Coronary artery (tissue), 2 donors: ENCODE results near the gene RHBDL2.
"Not testable (repeated sequence)": the region's sequence is repeated elsewhere in the genome, so short reads cannot be mapped to it uniquely, and the experiment has no call there.

Experiments used
- DNase-seq: peaks from one replicate; pipeline ENCODE4 v3.0.0-alpha.2; 2017; ENCODE audit warnings: low spot score
- H3K27ac ChIP-seq, 2 donors: fragments of 200-600 bp; sonication (generic); one replicate each; pipeline ENCODE4 v1.5.1; 2016 to 2019
- H3K4me3 ChIP-seq: fragments of 200-600 bp; sonication (generic); 2 replicates; pipeline ENCODE4 v1.5.1; 2016; ENCODE audit warnings: mild to moderate bottlenecking, moderate library complexity
- TF ChIP-seq, protein P1 (sequence below): fragments of 200-600 bp; sonication (generic); IDR thresholded peaks from one replicate; pipeline ENCODE4 v1.5.1; 2019; ENCODE audit warnings: antibody characterized with exemption

The RHBDL2 gene

DNA sequence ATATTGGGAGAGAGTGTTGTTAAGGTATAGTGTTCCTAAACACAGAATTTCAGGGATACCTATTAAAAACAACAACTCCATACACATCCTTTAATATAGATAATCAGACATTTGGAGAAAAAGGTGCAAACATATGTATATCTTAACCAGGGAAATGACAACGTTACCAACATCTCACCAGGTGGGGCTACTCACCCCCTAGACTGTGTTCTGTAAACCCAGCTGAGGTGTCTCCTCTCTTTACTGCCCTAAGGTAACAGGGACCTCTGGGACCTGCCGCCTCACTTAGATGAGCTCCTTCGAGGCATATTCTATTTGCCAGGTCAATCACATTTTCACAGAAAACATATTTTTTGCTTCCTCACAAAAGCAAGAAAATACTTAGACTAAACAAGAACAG is 95.4 kb downstream of the RHBDL2 start:
- DNase-seq = no peak
- H3K27ac ChIP-seq = no peak overlapping the region
- TF ChIP-seq, protein P1, sequence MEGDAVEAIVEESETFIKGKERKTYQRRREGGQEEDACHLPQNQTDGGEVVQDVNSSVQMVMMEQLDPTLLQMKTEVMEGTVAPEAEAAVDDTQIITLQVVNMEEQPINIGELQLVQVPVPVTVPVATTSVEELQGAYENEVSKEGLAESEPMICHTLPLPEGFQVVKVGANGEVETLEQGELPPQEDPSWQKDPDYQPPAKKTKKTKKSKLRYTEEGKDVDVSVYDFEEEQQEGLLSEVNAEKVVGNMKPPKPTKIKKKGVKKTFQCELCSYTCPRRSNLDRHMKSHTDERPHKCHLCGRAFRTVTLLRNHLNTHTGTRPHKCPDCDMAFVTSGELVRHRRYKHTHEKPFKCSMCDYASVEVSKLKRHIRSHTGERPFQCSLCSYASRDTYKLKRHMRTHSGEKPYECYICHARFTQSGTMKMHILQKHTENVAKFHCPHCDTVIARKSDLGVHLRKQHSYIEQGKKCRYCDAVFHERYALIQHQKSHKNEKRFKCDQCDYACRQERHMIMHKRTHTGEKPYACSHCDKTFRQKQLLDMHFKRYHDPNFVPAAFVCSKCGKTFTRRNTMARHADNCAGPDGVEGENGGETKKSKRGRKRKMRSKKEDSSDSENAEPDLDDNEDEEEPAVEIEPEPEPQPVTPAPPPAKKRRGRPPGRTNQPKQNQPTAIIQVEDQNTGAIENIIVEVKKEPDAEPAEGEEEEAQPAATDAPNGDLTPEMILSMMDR = no peak
- no peak overlapping the region for H3K4me3 ChIP-seq

DNA sequence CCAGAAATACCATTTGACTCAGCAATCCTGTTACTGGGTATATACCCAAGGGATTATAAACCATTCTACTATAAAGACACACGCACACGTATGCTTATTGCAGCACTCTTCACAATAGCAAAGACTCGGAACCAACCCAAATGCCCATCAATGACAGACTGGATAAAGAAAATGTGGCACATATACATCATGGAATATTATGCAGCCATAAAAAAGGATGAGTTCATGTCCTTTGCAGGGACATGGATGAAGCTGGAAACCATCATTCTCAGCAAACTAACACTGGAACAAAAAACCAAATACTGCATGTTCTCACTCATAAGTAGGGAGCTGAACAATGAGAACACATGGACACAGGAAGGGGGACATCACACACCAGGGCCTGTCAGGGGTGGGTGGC is 96.5 kb downstream of the RHBDL2 start:
- not testable (repeated sequence) for DNase-seq, H3K27ac ChIP-seq, H3K4me3 ChIP-seq

DNA sequence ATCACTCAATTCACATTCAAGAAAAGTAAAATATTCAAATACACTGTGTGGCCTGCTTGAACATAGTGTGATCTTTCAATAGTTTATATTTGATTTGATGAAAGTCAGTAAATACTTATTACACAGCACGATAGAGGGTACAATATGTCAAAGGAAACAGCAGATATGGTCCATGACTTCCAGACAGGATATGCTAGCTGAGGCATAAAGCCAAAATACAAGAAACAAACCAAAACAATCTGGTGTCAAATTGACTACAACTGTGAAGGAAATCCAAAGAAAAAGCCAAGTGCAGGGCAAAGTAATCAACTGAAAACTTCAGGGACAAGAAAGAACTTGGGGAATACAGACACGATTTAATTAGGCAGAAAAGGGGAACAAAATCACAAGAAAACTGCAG is 101.3 kb downstream of the RHBDL2 start:
- no peak overlapping the region for H3K4me3 ChIP-seq
- no peak overlapping the region for H3K27ac ChIP-seq
- no peak for DNase-seq
- TF ChIP-seq, protein P1 = no peak

DNA sequence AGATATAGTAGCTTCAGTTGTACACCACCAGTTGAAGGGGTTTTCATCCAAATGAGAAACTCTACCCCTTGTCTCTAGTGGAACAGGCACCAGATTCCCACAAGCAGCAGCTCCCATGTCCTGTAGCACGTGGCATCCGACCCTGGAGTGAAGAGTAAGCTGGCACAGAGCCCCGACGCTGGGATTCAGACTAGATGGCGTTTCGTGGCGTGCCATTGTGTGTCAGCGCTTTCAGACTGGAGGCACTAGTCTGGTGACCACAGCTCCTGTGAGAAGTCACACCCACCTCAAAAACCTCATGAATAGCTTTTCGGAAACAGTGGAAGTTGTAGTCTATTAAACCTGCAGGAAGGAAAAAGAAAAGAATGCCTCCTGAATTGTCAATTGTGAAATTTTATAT is 102.3 kb downstream of the RHBDL2 start:
- DNase-seq = no peak
- H3K27ac ChIP-seq = no peak overlapping the region

DNA sequence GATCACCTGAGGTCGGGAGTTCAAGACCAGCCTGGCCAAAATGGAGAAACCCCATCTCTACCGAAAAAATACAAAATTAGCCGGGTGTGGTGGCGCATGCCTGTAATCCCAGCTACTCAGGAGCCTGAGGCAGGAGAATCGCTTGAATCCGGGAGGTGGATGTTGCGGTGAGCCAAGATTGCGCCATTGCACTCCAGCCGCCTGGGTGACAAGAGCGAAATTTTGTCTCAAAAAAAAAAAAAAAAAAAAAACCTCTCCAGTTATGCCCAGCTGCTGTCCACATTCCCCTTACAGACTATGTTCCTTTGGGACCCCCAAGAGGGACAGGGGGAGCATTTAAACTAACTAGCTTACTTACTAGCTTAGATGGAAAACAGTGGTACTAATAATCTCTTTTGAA is 105.3 kb downstream of the RHBDL2 start:
- DNase-seq, H3K27ac ChIP-seq, H3K4me3 ChIP-seq: not testable (repeated sequence)

More for the DNA sequence above, 102.3 kb downstream of the RHBDL2 start:
- H3K4me3 ChIP-seq = no peak overlapping the region
- TF ChIP-seq, protein P1 = no peak
